ENCODE results near the gene SH3PXD2A. TPM values are rescaled to one million over a fixed set of nuclear protein-coding genes. Genes with fewer than 3 reads are reported as not detected.

The SH3PXD2A gene
- total and polyA plus RNA-seq, 9 of the 15 experiments (the other 6 are each of a cell fraction or from before 2014, with no cell fraction given): 0.41 to 9.3 (median 2.5) TPM

GRCh38 chr10:103852189-103852711 is 3.1 kb downstream of the SH3PXD2A start:
- ChIA-PET POLR2A (no interaction called here), CTCF (ENCODE audit: low intra/inter-chr PET ratio) (no interaction called here)
- Histone ChIP-seq H3K9me1 (ENCODE audit: control insufficient read depth, insufficient read depth, low read length) (no peaks in the 10 kb centered on the region), H3K4me2 (ENCODE audit: insufficient read depth, low read length) (no peak overlapping the region), H3K27ac (ENCODE audit: extremely low read depth, low read depth, low read length) (no peak overlapping the region), H2AFZ (ENCODE audit: low read depth, low read length) (no peak overlapping the region), H4K20me1 (replicated peaks; ENCODE audit: control insufficient read depth, insufficient read depth, low read length) (no peaks in the 10 kb centered on the region), H3K4me3 (no peak overlapping the region), H3K9ac (ENCODE audit: insufficient read depth in 1 of 2, low read depth in 2 of 2, low read length in 2 of 2) (no peak overlapping the region), H3K9me3 (replicated peaks; ENCODE audit: control insufficient read depth, insufficient read depth, low read depth, low read length) (no peaks in the 10 kb centered on the region), H3K27me3 (ENCODE audit: control insufficient read depth in 2 of 2, insufficient read depth in 2 of 2, low read length in 2 of 2) (peaks cover 7 to 60% of the 10 kb centered on the region in 2 experiments), H3K36me3 (ENCODE audit: control insufficient read depth, insufficient read depth, low read length) (no peaks in the 10 kb centered on the region), H3K79me2 (ENCODE audit: control insufficient read depth, insufficient read depth, low read length) (no peaks in the 10 kb centered on the region), H3K4me1 (replicated peaks in 1 of 2; ENCODE audit: control insufficient read depth in 2 of 2, insufficient read depth in 2 of 2, low read length in 2 of 2) (peaks cover 0 to 7% of the 10 kb centered on the region in 2 experiments; a peak in 1 of 5 replicates)
- intact Hi-C loops (cut with micrococcal nuclease) (no loop called here), in situ Hi-C loops (cut with MboI) (loop anchor here (25.0 kb wide), 1 partner anchor 265 kb away; no protein-coding TSS in a partner anchor)
- no peak for ATAC-seq
- TF ChIP-seq TAF1 (IDR thresholded peaks at IDR 0.05; ENCODE audit: control insufficient read depth, extremely low read depth, insufficient read depth, low read length, severe bottlenecking) (no peak), ZNF274 (IDR thresholded peaks at IDR 0.05; ENCODE audit: borderline replicate concordance, low read depth, low read length) (no peak), ZNF668 (CRISPR knock-in tag; IDR thresholded peaks at IDR 0.05) (no peak), ZNF592 (IDR thresholded peaks at IDR 0.05) (no peak), RBBP5 (IDR thresholded peaks at IDR 0.05; ENCODE audit: borderline replicate concordance, insufficient read depth, low read length, poor library complexity, severe bottlenecking) (no peak), CHD1 (IDR thresholded peaks at IDR 0.05; ENCODE audit: low read length) (no peak), ARID1B (IDR thresholded peaks at IDR 0.05) (no peak), ZNF79 (CRISPR knock-in tag; IDR thresholded peaks at IDR 0.05; ENCODE audit: low read depth) (no peak), ZNF551 (CRISPR knock-in tag; IDR thresholded peaks at IDR 0.05) (no peak), BRCA1 (IDR thresholded peaks at IDR 0.05) (no peak), BRCA1 (CRISPR knock-in tag; IDR thresholded peaks at IDR 0.05) (no peak), CTCF (IDR thresholded peaks at IDR 0.05 in 2 of 3, conservative IDR thresholded peaks at IDR 0.05 in 1 of 3; ENCODE audit: insufficient read depth in 2 of 3, low read depth in 1 of 3, low read length in 3 of 3) (no peak), ZZZ3 (IDR thresholded peaks at IDR 0.05) (no peak), HSF4 (CRISPR knock-in tag; IDR thresholded peaks at IDR 0.05; ENCODE audit: borderline replicate concordance) (no peak)
- no peak for FAIRE-seq
- DNase-seq (ENCODE audit: extremely low read depth in 1 of 4, low spot score in 3 of 4): no peak
- 1% methylated on average over 10 of the region's 11 CpGs for WGBS (ENCODE audit: insufficient coverage, low coverage, missing lambda C conversion rate)
- BruUV-seq (replicated peaks): no TSS peak

All from K562 (cell line).